ENCODE data around the gene NFYB.

Gene NFYB

DNA sequence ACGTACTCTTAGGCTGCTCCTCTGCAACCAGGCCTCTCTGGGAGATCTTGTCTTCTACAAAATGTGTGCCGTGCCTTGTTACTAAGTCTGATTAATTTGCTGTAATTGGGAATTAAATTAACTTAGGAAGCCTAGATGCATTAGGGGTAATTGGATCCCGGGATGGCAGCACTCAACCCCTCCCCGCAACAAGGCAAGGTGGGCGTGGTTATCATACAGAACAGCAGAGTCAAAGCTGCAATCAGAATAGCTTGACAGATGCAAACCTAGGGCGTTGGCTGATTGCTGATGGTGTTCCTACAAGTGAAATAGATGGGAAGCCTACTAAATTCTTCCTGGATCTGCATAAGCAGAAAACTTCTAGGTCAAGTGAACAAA, 34.5 kb upstream of the NFYB start:
- intact Hi-C loops (cut with DNase I; ENCODE audit: low total_unique reads): no loop called here
- TF ChIP-seq, protein P1, sequence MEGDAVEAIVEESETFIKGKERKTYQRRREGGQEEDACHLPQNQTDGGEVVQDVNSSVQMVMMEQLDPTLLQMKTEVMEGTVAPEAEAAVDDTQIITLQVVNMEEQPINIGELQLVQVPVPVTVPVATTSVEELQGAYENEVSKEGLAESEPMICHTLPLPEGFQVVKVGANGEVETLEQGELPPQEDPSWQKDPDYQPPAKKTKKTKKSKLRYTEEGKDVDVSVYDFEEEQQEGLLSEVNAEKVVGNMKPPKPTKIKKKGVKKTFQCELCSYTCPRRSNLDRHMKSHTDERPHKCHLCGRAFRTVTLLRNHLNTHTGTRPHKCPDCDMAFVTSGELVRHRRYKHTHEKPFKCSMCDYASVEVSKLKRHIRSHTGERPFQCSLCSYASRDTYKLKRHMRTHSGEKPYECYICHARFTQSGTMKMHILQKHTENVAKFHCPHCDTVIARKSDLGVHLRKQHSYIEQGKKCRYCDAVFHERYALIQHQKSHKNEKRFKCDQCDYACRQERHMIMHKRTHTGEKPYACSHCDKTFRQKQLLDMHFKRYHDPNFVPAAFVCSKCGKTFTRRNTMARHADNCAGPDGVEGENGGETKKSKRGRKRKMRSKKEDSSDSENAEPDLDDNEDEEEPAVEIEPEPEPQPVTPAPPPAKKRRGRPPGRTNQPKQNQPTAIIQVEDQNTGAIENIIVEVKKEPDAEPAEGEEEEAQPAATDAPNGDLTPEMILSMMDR (IDR thresholded peaks at IDR 0.05): no peak

DNA sequence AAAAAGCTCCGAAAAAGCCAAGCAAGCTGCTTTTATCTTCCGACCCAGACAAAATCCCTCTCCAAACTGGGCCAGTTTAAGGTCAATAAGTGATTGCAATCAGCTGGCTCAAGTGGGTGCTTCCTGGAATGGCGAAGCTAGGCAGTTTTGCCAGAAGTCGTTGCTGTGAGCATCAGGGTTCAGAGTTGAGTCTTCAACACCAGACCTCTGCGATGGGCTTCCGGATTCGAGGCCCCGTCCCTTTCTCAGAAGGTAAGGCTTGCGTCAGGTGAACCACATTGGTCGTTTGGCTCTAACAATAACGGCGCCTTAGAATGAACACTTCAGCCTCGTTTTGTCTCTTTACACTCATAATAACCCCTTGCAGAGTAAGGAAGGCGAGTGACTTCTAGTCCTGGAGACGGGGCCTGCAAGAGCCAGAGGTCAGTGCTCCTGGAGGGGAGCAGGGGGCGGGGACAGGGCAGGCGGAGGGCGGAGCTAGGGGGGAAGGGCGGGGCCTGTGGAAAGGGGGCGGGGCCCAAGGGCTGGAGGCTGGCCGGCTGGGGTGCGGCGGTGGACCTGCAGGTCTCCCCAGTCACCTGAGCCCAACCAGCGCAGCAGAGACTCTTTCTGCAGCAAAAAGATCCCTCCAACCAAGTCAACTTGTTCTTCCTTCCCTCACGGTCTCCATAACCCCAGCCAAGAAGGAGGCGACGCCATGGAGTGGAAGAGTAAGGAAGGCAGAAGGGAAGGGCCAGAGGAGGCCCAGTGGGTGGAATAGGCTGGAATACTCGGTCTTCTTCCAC, 34.0 kb upstream of the NFYB start:
- Histone ChIP-seq H3K27me3 (no peaks in the 10 kb centered on the region), H3K36me3 (no peaks in the 10 kb centered on the region), H3K9me3 (no peaks in the 10 kb centered on the region), H3K4me3 (no peak overlapping the region), H3K27ac (no peak overlapping the region), H3K4me1 (peaks cover 0 to 7% (median 3%) of the 10 kb centered on the region in 4 donors)
- intact Hi-C loops (cut with DNase I; ENCODE audit: low total_unique reads): no loop called here
- no peak for DNase-seq
- TF ChIP-seq, protein P1 (IDR thresholded peaks at IDR 0.05): no peak

More for the DNA sequence above, 34.5 kb upstream of the NFYB start:
- Histone ChIP-seq H3K9me3 (no peaks in the 10 kb centered on the region), H3K27ac (no peak overlapping the region), H3K4me1 (peaks cover 0 to 13% (median 7%) of the 10 kb centered on the region in 4 donors), H3K4me3 (no peak overlapping the region), H3K36me3 (no peaks in the 10 kb centered on the region), H3K27me3 (no peaks in the 10 kb centered on the region)
- DNase-seq: no peak

DNA sequence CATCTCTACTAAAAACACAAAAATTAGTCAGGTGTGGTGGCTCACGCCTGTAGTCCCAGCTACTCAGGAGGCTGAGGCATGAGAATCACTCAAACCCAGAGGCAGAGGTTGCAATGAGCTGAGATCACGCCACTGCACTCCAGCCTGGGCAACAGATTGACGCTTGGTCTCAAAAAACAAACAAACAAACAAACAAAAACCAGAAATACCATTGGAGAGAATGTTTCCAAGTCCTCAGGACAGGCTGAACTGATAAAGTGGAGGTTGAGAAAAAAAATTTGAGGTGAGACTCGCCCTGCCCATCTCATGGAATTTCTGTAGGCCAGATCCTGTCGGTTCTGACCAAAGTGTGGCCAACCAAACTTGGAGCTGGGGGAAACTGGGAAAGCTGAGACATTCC, 30.6 kb upstream of the NFYB start:
- intact Hi-C loops (cut with DNase I; ENCODE audit: low total_unique reads): no loop called here
- no peaks in the 10 kb centered on the region for H3K36me3 ChIP-seq
- H3K27ac ChIP-seq: no peak overlapping the region
- H3K9me3 ChIP-seq: no peaks in the 10 kb centered on the region
- no peaks in the 10 kb centered on the region for H3K27me3 ChIP-seq
- H3K4me1 ChIP-seq: no peaks in the 10 kb centered on the region
- DNase-seq: no peak
- TF ChIP-seq, protein P1 (IDR thresholded peaks at IDR 0.05): no peak
- no peak overlapping the region for H3K4me3 ChIP-seq

DNA sequence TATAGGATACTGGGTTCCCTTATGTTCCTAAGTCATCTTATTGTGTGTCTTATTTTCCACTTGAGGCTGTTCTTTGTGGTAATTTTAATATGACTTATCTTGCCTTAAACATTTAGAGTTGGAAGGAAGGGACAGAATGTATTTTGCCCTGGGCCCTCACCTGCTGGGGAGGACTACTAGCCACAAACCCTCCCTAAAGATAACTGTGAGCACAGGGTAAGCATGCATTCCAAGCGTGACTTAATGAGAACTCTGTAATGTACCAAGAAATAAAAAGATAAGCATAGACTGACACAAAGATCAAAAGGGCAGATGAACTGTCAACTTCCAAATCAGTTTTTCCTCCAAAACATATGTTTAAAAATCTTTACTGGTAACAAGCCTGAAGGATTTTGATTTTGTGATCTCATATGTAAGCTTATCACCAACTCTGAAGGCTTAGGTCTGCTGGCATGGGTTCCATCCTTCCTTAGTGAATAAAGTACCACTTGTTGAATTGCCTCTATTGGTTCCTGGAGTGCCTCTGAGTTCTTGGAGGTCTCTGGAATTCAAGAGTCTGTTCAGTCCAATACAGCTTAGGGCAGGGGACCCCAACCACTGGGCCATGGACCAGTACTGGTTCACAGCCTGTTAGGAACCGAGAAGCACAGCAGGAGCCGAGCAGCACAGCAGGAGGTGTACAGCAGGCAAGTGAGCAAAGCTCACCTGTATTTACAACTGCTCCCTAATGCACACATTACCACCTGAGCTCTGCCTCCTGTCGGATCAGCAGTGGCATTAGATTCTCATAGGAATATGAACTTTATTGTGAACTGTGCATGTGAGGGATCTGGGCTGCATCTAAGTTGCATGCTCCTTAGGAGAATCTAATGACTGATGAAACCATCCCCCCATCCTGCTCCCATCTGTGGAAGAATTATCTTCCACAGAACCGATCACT, 29.8 kb upstream of the NFYB start:
- H3K4me3 ChIP-seq: no peak overlapping the region
- intact Hi-C loops (cut with DNase I; ENCODE audit: low total_unique reads): no loop called here
- H3K27me3 ChIP-seq: no peaks in the 10 kb centered on the region
- H3K4me1 ChIP-seq: no peaks in the 10 kb centered on the region
- no peak overlapping the region for H3K27ac ChIP-seq
- no peaks in the 10 kb centered on the region for H3K36me3 ChIP-seq
- TF ChIP-seq, protein P1 (IDR thresholded peaks at IDR 0.05): no peak
- no peak for DNase-seq
- no peaks in the 10 kb centered on the region for H3K9me3 ChIP-seq

DNA sequence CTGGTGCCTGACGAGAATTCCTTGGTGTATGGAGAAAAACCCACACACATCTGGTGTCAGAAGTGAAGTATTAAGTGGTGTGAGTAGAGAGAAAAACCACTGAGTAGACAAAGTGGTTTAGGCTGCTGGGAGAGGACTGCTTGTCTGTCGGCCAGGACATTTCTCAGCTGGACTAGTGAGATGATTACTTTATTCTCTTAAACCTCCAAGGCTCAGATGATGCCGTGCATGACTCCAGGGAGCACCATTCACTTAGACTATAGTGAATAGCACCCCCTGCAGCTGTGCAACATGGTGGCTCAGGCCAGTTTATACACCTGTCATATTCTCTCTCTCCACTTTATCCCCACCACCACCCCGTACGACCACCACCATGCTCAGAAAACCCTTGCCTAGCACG, 28.5 kb upstream of the NFYB start:
- H3K36me3 ChIP-seq: no peaks in the 10 kb centered on the region
- no peaks in the 10 kb centered on the region for H3K4me1 ChIP-seq
- DNase-seq: peak in 1 of 2 donors; percentile 38
- intact Hi-C loops (cut with DNase I; ENCODE audit: low total_unique reads): no loop called here
- no peak overlapping the region for H3K4me3 ChIP-seq
- no peaks in the 10 kb centered on the region for H3K27me3 ChIP-seq
- TF ChIP-seq, protein P1 (IDR thresholded peaks at IDR 0.05): no peak
- no peak overlapping the region for H3K27ac ChIP-seq
- H3K9me3 ChIP-seq: no peaks in the 10 kb centered on the region
